OCI-M1 (cell line): ENCODE results near the gene COX7B2.

Source experiments
- DNase-seq: peaks from one replicate; lab custom pipeline; 2025; lab: John Stamatoyannopoulos, UW

COX7B2 gene

GRCh38 chr4:46715468-46715867, 193.6 kb downstream of the COX7B2 start:
- no peak for DNase-seq

- DNase-seq, result no peak
Observed at GRCh38 chr4:46698891-46699290, 210.2 kb downstream of the COX7B2 start.
